ENCODE measurements around the gene RS1. TPM values are rescaled to one million over a fixed set of nuclear protein-coding genes. Genes with fewer than 3 reads are reported as not detected.
A peak's percentile ranks its signal among the peaks of the same experiment; 100 is the strongest.

The RS1 gene
- total and polyA plus RNA-seq, 4 donors, result not detected

- no peak for TF ChIP-seq NR2F2 (IDR thresholded peaks at IDR 0.05)
- no peak for TF ChIP-seq HNF4A (conservative IDR thresholded peaks at IDR 0.05)
- no peak for TF ChIP-seq ATF3 (IDR thresholded peaks at IDR 0.05)
- TF ChIP-seq TAF1 (conservative IDR thresholded peaks at IDR 0.05), result no peak
- TF ChIP-seq, protein P1, sequence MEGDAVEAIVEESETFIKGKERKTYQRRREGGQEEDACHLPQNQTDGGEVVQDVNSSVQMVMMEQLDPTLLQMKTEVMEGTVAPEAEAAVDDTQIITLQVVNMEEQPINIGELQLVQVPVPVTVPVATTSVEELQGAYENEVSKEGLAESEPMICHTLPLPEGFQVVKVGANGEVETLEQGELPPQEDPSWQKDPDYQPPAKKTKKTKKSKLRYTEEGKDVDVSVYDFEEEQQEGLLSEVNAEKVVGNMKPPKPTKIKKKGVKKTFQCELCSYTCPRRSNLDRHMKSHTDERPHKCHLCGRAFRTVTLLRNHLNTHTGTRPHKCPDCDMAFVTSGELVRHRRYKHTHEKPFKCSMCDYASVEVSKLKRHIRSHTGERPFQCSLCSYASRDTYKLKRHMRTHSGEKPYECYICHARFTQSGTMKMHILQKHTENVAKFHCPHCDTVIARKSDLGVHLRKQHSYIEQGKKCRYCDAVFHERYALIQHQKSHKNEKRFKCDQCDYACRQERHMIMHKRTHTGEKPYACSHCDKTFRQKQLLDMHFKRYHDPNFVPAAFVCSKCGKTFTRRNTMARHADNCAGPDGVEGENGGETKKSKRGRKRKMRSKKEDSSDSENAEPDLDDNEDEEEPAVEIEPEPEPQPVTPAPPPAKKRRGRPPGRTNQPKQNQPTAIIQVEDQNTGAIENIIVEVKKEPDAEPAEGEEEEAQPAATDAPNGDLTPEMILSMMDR (IDR thresholded peaks at IDR 0.05; ENCODE audit: low read depth, low read length, missing input control), result no peak
- TF ChIP-seq FOXA2 (IDR thresholded peaks at IDR 0.05), result no peak
- TF ChIP-seq GABPA (IDR thresholded peaks at IDR 0.05 in 1 of 2, conservative IDR thresholded peaks at IDR 0.05 in 1 of 2), result no peak
- TF ChIP-seq, protein P2, sequence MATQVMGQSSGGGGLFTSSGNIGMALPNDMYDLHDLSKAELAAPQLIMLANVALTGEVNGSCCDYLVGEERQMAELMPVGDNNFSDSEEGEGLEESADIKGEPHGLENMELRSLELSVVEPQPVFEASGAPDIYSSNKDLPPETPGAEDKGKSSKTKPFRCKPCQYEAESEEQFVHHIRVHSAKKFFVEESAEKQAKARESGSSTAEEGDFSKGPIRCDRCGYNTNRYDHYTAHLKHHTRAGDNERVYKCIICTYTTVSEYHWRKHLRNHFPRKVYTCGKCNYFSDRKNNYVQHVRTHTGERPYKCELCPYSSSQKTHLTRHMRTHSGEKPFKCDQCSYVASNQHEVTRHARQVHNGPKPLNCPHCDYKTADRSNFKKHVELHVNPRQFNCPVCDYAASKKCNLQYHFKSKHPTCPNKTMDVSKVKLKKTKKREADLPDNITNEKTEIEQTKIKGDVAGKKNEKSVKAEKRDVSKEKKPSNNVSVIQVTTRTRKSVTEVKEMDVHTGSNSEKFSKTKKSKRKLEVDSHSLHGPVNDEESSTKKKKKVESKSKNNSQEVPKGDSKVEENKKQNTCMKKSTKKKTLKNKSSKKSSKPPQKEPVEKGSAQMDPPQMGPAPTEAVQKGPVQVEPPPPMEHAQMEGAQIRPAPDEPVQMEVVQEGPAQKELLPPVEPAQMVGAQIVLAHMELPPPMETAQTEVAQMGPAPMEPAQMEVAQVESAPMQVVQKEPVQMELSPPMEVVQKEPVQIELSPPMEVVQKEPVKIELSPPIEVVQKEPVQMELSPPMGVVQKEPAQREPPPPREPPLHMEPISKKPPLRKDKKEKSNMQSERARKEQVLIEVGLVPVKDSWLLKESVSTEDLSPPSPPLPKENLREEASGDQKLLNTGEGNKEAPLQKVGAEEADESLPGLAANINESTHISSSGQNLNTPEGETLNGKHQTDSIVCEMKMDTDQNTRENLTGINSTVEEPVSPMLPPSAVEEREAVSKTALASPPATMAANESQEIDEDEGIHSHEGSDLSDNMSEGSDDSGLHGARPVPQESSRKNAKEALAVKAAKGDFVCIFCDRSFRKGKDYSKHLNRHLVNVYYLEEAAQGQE (IDR thresholded peaks at IDR 0.05), result no peak
- no peak for TF ChIP-seq SP1 (IDR thresholded peaks at IDR 0.05)
- no peak for TF ChIP-seq MAX (IDR thresholded peaks at IDR 0.05)
- no peak for TF ChIP-seq FOXA1 (IDR thresholded peaks at IDR 0.05)
- no peak for TF ChIP-seq HNF4G (IDR thresholded peaks at IDR 0.05)
- TF ChIP-seq EGR1 (IDR thresholded peaks at IDR 0.05; ENCODE audit: low read depth in 2 of 2), result no peak
- Histone ChIP-seq H3K27me3 (ENCODE audit: control insufficient read depth in 4 of 4, insufficient read depth in 4 of 4, low read length in 3 of 4) (no peaks in the 10 kb centered on the region), H3K36me3 (ENCODE audit: control insufficient read depth in 4 of 4, insufficient read depth in 3 of 4, low read depth in 1 of 4, low read length in 3 of 4) (no peaks in the 10 kb centered on the region), H3K9me3 (ENCODE audit: control insufficient read depth in 4 of 4, low read length in 3 of 4) (no peaks in the 10 kb centered on the region), H3K4me1 (ENCODE audit: control insufficient read depth in 4 of 4, insufficient read depth in 4 of 4, low read length in 3 of 4) (no peaks in the 10 kb centered on the region), H3K9ac (ENCODE audit: low read depth in 1 of 2, low read length in 2 of 2) (no peak overlapping the region), H3K4me3 (ENCODE audit: low read depth in 1 of 3, low read length in 3 of 3) (no peak overlapping the region), H3K27ac (ENCODE audit: low read depth in 1 of 2, low read length in 2 of 2) (no peak overlapping the region)
- no peak for DNase-seq (ENCODE audit: low spot score)
- whole genome bisulfite sequencing, result 87% methylated on average over 17 of the region's 17 CpGs
These were observed 5.4 kb upstream of the RS1 start for GRCh38 chrX:18677161-18677869.

DNA sequence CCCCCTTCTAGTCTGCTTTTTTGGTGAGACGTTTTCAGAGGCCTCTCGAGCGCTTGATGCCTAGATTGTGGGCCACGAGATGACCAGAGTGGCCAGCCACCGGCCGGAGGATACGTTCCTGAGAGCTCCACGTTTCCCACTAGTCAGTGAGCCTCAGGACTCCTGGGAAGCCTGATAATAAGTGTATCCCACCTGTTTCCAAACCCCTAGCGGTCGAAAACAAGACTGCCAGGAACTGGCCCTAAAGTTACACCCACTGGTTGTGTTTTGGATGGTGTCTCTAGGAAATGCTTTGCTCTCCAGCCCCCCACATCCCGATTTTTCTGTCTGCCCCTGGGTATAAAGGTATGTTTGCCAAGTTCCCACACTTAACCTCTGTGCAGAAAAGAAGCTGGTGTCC, 4.6 kb upstream of the RS1 start:
- TF ChIP-seq RAD21 (IDR thresholded peaks at IDR 0.05), result peak in 1 of 2 donors; percentile 42
- TF ChIP-seq, protein P2 (IDR thresholded peaks at IDR 0.05), result no peak
- TF ChIP-seq FOXA2 (IDR thresholded peaks at IDR 0.05), result no peak
- no peak for DNase-seq (ENCODE audit: low spot score)
- Histone ChIP-seq H3K27me3 (ENCODE audit: control insufficient read depth in 4 of 4, insufficient read depth in 4 of 4, low read length in 3 of 4) (no peaks in the 10 kb centered on the region), H3K4me1 (ENCODE audit: control insufficient read depth in 4 of 4, insufficient read depth in 4 of 4, low read length in 3 of 4) (no peaks in the 10 kb centered on the region), H3K4me3 (ENCODE audit: low read depth in 1 of 3, low read length in 3 of 3) (no peak overlapping the region), H3K27ac (ENCODE audit: low read depth in 1 of 2, low read length in 2 of 2) (no peak overlapping the region), H3K36me3 (ENCODE audit: control insufficient read depth in 4 of 4, insufficient read depth in 3 of 4, low read depth in 1 of 4, low read length in 3 of 4) (no peaks in the 10 kb centered on the region), H3K9me3 (ENCODE audit: control insufficient read depth in 4 of 4, low read length in 3 of 4) (no peaks in the 10 kb centered on the region), H3K9ac (ENCODE audit: low read depth in 1 of 2, low read length in 2 of 2) (no peak overlapping the region)
- WGBS, result 77% methylated on average over 11 of the region's 11 CpGs
